Activated naive CD4-positive, alpha-beta T cell treated with anti-CD3 and anti-CD28 coated beads, Interleukin-2, amount 50 U/mL, for 24 hours (primary cell): ENCODE measurements around the gene CBR3.

Experiments used
- H3K27ac Mint-ChIP-seq: one replicate; pipeline ENCODE4 v1.8.0; 2021; ENCODE audit warnings: mild to moderate bottlenecking, mixed read lengths
- H3K27me3 Mint-ChIP-seq: one replicate; pipeline ENCODE4 v1.8.0; 2021; ENCODE audit warnings: mixed read lengths
- H3K36me3 Mint-ChIP-seq: one replicate; pipeline ENCODE4 v1.8.0; 2021; ENCODE audit warnings: mixed read lengths
- H3K4me1 Mint-ChIP-seq: one replicate; pipeline ENCODE4 v1.8.0; 2021; ENCODE audit warnings: mixed read lengths
- H3K4me3 Mint-ChIP-seq: one replicate; pipeline ENCODE4 v1.8.0; 2021; ENCODE audit warnings: mild to moderate bottlenecking, mixed read lengths
- H3K9me3 Mint-ChIP-seq: one replicate; pipeline ENCODE4 v1.8.0; 2021; ENCODE audit warnings: mixed read lengths

The CBR3 gene

DNA sequence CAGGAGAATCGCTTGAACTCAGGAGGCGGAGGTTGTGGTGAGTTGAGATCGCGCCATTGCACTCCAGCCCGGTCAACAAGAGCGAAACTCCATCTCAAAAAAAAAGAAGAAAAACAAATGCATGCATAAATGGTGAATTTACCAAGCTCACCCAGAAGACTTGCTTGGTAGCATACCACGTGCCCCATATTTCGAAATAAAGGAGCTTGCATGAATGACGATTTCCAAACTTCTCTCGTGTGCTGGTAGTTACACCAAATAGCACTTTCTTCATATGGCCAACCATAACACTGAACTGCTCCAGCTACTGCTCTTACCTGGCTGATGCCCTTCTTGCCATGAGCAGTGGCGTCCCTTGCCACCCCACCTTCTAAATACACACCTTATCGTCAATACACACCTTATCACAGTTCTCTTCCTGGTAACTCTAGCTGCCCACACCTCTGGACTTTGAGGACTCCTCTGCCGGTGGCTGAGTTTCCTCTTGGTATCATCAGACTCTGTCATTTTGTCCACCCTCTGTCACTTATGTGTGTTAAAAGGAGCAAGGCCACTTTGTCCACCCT, 24.6 kb downstream of the CBR3 start:
- H3K36me3 Mint-ChIP-seq, result peaks cover 3% of the 10 kb centered on the region
- H3K27ac Mint-ChIP-seq, result no peak overlapping the region
- H3K4me1 Mint-ChIP-seq, result peaks cover 34% of the 10 kb centered on the region
- no peak overlapping the region for H3K4me3 Mint-ChIP-seq
- H3K9me3 Mint-ChIP-seq, result no peaks in the 10 kb centered on the region
- H3K27me3 Mint-ChIP-seq, result no peaks in the 10 kb centered on the region

DNA sequence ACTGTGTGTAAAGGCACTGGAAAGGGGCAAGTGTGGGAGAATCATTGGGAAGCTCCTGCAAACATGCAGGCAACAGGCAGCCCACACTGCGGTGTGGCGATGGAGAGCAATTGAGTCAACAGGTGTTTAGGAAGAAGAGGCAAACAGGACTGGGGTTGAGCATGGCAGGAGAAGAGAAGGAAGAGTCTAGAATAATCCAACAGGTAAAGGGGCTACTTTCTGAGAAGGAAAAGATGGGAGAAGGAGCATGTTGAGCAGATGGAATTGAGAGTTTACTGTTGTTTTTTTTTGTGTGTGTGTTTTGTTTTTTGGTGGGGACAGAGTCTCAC, 25.9 kb downstream of the CBR3 start:
- H3K27ac Mint-ChIP-seq, result no peak overlapping the region
- H3K36me3 Mint-ChIP-seq, result peaks cover 3% of the 10 kb centered on the region
- H3K4me3 Mint-ChIP-seq, result no peak overlapping the region
- no peaks in the 10 kb centered on the region for H3K27me3 Mint-ChIP-seq
- no peaks in the 10 kb centered on the region for H3K9me3 Mint-ChIP-seq
- peaks cover 25% of the 10 kb centered on the region for H3K4me1 Mint-ChIP-seq

DNA sequence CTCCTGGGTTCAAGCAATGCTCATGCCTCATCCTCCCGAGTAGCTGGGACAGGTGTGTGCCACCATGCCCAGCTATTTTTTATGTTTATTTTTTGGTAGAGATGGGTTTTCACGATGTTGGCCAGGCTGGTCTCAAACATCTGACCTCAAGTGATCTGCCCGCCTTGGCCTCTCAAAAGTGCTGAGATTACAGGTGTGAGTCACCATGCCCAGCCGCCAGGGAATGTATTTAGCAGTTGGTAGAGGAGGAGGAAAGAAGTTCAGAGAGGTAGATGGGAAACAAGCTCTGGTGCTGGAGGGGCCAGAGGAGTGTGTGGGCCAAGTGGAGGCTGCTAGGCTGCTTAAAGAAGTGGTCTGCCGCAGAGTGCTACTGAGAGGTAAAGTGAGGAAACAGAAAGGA, 27.8 kb downstream of the CBR3 start:
- H3K27ac Mint-ChIP-seq, result no peak overlapping the region

DNA sequence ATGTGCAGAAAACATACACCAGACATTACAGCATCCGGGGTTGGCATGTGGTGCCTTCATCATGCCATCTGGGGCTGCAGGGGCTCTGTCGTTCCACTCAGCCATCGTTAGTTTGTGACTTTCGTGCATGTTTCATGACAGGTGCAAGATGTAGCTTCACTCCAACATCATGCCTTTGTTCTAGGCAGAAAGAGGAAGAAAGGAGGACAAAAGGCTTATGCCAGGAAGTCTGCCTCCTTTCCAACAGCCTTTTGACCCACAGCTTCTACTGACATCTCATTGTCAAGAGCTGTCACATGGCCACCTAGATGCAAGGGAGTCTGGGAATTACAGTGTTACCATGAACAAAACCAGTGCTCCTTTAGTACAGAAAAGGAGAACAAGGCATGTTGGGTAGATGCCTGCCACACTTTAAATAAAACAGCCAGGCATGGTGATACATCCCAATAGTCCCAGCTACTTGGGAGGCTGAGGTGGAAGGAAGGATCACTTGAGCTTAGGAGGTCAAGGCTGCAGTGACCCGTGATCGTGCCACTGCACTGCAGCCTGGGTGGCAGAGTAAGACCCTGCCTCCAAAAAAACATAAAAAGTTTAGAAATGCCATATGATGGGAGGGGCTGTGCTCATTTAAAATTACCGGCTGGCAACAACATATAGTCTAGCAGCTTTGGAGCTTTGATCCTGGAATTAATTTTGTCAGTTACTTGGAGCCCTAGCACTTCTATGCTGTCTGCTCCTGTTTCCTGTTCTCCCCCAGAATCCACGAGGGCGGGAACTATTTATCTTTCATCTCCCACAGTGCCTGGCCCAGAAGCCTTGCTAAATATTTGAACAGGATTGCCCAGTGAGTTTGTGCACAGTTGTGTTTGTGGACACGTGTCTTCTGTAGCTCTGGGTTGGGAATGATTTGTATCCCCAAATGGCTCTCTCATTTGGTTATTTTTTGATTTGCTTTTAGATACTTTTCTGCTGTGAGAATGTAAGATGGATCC, 29.2 kb downstream of the CBR3 start:
- Mint-ChIP-seq H3K27ac (no peak overlapping the region), H3K9me3 (no peaks in the 10 kb centered on the region), H3K36me3 (peaks cover 9% of the 10 kb centered on the region), H3K4me3 (no peak overlapping the region), H3K27me3 (no peaks in the 10 kb centered on the region), H3K4me1 (peaks cover 19% of the 10 kb centered on the region)

More for the DNA sequence above, 27.8 kb downstream of the CBR3 start:
- H3K4me3 Mint-ChIP-seq, result no peak overlapping the region
- H3K9me3 Mint-ChIP-seq, result no peaks in the 10 kb centered on the region
- peaks cover 24% of the 10 kb centered on the region for H3K4me1 Mint-ChIP-seq
- H3K36me3 Mint-ChIP-seq, result peaks cover 7% of the 10 kb centered on the region
- H3K27me3 Mint-ChIP-seq, result no peaks in the 10 kb centered on the region

DNA sequence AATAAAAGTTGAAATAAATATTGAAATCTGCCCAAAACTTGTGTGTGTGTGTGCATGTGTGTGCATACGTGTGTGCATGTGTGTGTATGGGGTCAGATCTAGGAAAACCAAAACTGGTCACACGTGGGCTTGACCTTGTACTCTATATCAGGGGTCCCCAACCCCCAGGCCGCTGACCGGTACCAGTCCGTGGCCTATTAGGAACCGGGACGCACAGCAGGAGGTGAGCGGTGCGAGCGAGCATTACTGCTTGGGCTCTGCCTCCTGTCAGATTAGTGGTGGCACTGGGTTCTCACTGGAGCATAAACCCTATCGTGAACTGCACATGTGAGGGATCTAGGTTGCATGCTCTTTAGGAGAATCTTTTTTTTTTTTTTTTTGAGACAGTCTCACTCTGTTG, 30.5 kb downstream of the CBR3 start:
- H3K27ac Mint-ChIP-seq, result no peak overlapping the region
- H3K9me3 Mint-ChIP-seq, result no peaks in the 10 kb centered on the region
- H3K4me1 Mint-ChIP-seq, result peaks cover 15% of the 10 kb centered on the region
- H3K27me3 Mint-ChIP-seq, result no peaks in the 10 kb centered on the region
- peaks cover 13% of the 10 kb centered on the region for H3K36me3 Mint-ChIP-seq
- no peak overlapping the region for H3K4me3 Mint-ChIP-seq

DNA sequence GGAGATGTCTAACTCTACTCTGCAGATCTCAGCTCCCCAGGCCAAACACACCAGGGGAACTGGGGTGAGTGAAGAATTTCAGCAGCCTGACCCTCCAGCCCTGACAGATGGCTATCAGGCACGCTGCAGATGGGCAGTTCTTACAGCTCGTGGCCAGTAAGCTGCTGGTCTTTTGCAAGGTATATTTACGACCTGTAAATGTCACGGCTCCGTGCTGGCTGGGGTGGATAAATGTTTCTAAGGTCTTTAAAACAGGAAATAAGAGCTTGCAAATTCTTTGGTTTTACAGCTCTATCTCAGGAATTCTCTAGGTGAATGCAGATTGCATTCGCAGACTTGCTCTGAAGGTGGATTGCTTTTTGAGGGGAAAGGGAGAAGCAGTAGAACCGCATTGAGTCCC, 31.8 kb downstream of the CBR3 start:
- H3K9me3 Mint-ChIP-seq, result no peaks in the 10 kb centered on the region
- H3K4me1 Mint-ChIP-seq, result peaks cover 11% of the 10 kb centered on the region
- peaks cover 11% of the 10 kb centered on the region for H3K36me3 Mint-ChIP-seq
- no peaks in the 10 kb centered on the region for H3K27me3 Mint-ChIP-seq
- H3K27ac Mint-ChIP-seq, result no peak overlapping the region
- no peak overlapping the region for H3K4me3 Mint-ChIP-seq

DNA sequence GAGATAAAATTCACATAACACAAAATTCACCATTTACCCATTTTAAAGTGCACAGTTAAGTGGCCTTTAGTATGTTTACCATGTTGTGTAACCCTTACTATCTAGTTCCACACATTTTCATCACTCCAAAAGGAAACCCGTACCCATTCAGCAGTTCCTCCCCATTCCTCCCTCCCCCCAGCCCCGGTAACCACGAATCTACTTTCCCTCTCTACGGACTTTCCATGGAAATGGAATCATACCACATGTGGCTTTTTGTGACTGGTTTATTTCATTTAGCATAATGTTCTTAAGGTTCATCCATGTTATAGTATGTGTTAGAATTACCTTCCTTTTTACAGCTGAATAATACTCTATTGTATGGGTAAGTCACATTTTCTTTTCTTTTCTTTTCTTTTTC, 32.7 kb downstream of the CBR3 start:
- H3K36me3 Mint-ChIP-seq, result peaks cover 13% of the 10 kb centered on the region
- peaks cover 12% of the 10 kb centered on the region for H3K4me1 Mint-ChIP-seq
- H3K27me3 Mint-ChIP-seq, result no peaks in the 10 kb centered on the region
- no peak overlapping the region for H3K27ac Mint-ChIP-seq
- H3K4me3 Mint-ChIP-seq, result no peak overlapping the region
- H3K9me3 Mint-ChIP-seq, result no peaks in the 10 kb centered on the region

DNA sequence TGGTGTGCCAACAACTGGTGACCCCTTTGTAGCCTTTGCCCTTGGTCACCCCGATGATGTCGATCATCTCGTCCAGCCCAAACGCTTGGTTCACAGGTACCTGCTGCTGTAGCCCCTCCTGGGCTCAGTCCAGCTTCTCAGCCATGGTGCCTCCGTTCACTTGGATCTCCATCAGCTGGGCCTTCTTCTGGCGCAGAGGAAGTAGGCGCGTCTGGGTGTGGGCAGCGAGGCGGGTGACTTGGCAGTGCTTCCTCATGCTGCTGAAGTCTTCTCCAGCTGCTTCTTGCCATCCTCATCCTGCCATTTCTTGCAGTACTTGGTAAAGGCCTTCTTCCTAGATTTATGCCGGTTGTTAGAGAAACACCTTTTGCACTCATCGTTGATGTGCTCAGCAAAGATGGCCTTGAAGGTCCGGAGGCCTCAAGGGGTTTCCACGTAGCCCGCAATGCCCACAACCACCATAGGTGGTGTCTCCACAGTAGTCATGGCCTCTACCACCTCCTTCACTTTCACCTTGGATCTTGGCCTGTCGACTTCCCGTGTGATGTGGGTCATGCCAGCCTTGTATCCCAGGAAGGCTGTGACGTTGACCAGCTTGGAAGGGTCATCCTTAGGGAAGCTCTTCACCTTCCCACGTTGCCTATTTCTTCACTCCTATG, 34.7 kb downstream of the CBR3 start:
- Mint-ChIP-seq H3K27me3 (no peaks in the 10 kb centered on the region), H3K9me3 (no peaks in the 10 kb centered on the region), H3K4me1 (peaks cover 9% of the 10 kb centered on the region), H3K4me3 (no peak overlapping the region), H3K27ac (no peak overlapping the region), H3K36me3 (peaks cover 13% of the 10 kb centered on the region)

DNA sequence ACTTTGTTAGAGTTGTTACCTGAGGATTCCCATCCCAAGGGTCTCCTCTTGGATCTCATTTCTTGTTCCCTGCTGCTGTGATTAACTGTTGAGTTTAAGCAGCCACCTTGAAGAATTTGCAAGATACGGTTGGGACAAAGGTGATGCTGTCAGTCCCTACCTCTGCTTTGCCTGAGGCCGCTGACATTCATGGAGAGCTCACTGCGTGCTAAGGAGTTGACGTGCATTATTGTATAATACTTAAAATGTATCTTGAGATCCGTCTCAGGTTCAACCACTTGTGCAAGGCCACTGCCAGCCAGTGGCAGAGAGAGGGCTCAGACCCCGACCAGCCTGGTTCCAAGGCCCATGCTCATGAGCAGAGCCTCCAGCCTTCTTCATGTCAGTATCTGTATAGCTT, 35.9 kb downstream of the CBR3 start:
- no peak overlapping the region for H3K4me3 Mint-ChIP-seq
- peaks cover 13% of the 10 kb centered on the region for H3K36me3 Mint-ChIP-seq
- H3K27ac Mint-ChIP-seq, result no peak overlapping the region
- H3K9me3 Mint-ChIP-seq, result no peaks in the 10 kb centered on the region
- H3K27me3 Mint-ChIP-seq, result no peaks in the 10 kb centered on the region
- peaks cover 18% of the 10 kb centered on the region for H3K4me1 Mint-ChIP-seq

DNA sequence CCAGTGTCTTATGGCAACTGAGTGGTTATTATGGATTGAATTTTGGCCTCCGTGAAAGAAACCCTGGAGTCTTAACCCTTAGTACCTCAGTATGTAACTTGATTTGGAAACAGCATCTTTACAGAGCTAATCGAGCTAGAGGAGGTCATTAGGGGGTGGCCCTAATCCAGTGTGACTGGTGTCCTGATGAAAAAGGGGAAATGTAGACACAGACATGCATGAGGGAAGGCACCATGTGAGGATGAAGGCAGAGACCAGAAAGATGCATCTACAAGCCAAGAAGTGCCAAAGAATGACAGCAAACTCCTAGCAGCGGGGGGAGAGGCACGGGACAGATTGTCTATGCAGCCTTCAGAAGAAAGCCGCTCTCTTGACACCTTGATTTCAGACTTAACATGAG, 36.5 kb downstream of the CBR3 start:
- peaks cover 23% of the 10 kb centered on the region for H3K4me1 Mint-ChIP-seq
- H3K27ac Mint-ChIP-seq, result no peak overlapping the region
- H3K36me3 Mint-ChIP-seq, result peaks cover 12% of the 10 kb centered on the region
- no peak overlapping the region for H3K4me3 Mint-ChIP-seq
- no peaks in the 10 kb centered on the region for H3K9me3 Mint-ChIP-seq
- no peaks in the 10 kb centered on the region for H3K27me3 Mint-ChIP-seq

DNA sequence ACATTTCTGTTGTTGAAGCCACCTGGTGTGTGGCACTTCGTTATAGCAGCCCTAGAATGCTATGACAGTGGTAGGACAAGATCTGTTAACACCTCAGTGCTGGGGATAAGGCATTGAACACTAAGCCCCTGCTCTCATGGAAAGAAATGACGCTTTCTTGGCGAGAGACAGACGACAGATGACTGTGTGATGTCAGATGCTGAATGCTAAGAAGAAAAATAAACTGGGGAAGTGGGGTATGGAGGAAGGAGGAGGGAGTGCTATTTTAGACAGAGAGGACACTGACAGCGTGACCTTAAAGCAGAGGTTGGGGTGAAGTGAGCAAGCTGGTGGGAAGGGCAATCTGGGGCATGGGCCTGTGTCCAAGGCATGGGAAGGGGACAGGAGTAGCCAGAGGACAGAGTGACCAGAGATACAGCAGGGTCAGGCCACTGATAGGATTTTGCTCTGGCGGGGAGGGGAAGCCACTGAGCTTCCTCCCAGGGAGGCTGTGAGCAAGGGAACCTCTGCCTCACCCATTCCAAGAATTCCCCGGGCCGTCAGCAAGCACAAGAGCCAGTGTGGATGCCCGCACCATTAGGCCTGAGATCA, 37.0 kb downstream of the CBR3 start:
- no peak overlapping the region for H3K4me3 Mint-ChIP-seq
- peaks cover 9% of the 10 kb centered on the region for H3K36me3 Mint-ChIP-seq
- peak overlapping the region; percentile 76 for H3K27ac Mint-ChIP-seq
- peaks cover 27% of the 10 kb centered on the region for H3K4me1 Mint-ChIP-seq
- no peaks in the 10 kb centered on the region for H3K27me3 Mint-ChIP-seq
- no peaks in the 10 kb centered on the region for H3K9me3 Mint-ChIP-seq

DNA sequence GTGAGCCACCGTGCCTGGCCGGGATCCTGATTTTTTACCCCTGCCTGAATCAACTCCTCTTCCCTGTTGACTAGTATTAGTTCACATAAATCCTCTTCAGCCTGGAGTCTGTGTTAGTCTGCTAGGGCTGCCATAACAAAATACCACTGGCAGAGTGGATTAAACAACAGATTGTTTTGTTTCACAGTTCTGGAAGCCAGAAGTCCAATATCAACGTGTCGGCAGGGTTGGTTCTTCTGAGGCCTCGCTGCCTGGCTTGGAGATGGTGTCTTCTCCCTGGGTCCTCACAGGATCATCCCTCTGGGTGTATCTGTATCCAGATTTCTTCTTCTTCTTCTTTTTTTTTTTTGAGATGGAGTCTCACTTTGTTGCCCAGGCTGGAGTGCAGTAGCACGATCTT, 39.9 kb downstream of the CBR3 start:
- no peak overlapping the region for H3K27ac Mint-ChIP-seq
- no peaks in the 10 kb centered on the region for H3K27me3 Mint-ChIP-seq
- no peaks in the 10 kb centered on the region for H3K9me3 Mint-ChIP-seq
- no peak overlapping the region for H3K4me3 Mint-ChIP-seq
- peaks cover 31% of the 10 kb centered on the region for H3K4me1 Mint-ChIP-seq
- peaks cover 7% of the 10 kb centered on the region for H3K36me3 Mint-ChIP-seq

DNA sequence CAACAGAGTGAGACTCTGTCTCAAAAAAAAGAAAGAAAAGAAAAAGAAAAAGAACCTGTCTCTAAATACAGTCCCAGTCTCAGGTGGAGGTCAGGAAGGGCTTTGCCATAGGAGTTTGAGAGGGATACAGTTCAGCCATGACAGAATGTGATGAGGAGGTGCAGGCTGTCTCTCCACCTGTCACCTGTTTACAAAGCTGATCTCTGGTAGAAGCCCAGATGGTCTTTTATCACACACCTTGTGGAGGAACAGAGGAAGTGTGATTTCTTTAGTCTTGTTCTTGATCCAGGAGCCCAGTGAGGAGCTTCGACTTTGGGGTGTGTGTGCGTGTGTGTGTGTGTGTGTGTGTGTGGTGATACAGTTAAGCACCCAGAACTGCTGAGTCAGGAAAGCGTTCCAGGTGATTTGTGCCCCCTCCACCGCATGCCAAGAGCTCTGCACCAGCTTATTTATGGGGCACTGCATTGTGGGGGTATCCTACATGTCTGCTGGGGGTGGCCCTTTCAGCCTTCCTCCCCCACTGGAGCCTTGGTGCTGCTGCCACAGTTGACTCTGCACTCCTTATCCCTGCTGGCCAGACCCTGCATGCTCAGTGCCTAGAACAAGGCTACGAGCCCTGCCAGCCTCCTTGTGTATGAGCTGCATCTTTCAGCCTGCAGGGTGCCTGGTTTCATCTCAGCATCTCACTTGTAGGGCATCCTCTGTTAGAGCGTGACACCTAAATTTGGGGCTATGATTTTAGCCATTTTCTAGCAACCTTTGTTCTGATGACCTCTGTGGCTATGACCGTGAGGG, 41.1 kb downstream of the CBR3 start:
- H3K9me3 Mint-ChIP-seq, result no peaks in the 10 kb centered on the region
- H3K36me3 Mint-ChIP-seq, result peaks cover 4% of the 10 kb centered on the region
- no peak overlapping the region for H3K4me3 Mint-ChIP-seq
- peaks cover 31% of the 10 kb centered on the region for H3K4me1 Mint-ChIP-seq
- H3K27me3 Mint-ChIP-seq, result no peaks in the 10 kb centered on the region
- no peak overlapping the region for H3K27ac Mint-ChIP-seq

DNA sequence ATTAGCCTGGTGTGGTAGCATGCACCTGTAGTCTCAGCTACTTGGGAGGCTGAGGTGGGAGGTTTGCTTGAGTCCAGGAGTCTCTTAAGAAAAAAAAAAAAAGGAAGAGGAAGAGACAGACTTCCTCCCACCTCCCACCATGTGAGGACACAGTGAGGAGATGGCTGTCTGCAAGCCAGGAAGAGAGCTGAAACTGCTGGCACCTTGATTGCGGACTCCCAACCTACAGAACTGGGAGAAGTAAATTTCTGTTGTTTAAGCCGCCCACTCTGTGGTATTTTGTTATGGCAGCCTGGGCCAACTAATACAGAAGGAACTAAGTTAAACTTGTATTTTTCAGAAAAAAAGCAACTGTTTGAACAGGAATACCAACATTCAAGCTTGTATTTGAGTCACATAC, 43.5 kb downstream of the CBR3 start:
- no peaks in the 10 kb centered on the region for H3K27me3 Mint-ChIP-seq
- peaks cover 28% of the 10 kb centered on the region for H3K4me1 Mint-ChIP-seq
- no peak overlapping the region for H3K4me3 Mint-ChIP-seq
- no peaks in the 10 kb centered on the region for H3K9me3 Mint-ChIP-seq
- peaks cover 2% of the 10 kb centered on the region for H3K36me3 Mint-ChIP-seq
- no peak overlapping the region for H3K27ac Mint-ChIP-seq

DNA sequence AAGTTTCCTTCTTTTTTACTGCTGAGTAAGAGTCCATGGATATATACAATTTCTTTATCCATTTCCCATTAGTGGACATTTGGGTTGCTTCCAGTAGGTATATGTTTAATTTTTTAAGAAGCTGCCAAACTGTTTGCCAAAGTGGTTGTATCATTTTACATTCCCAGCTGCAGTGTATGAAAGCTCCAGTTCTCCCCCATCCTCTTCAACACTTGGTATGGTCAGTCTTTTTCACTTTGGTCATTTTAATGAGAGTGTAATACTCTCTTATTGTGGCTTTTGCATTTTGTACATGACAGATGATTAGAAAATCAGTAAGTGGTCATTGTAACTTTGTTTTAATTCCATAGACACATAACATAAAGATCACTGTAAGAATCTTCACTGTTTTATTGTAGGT, 44.3 kb downstream of the CBR3 start:
- no peaks in the 10 kb centered on the region for H3K27me3 Mint-ChIP-seq
- H3K36me3 Mint-ChIP-seq, result peaks cover 2% of the 10 kb centered on the region
- H3K4me1 Mint-ChIP-seq, result peaks cover 23% of the 10 kb centered on the region
- H3K4me3 Mint-ChIP-seq, result no peak overlapping the region
- H3K9me3 Mint-ChIP-seq, result no peaks in the 10 kb centered on the region
- no peak overlapping the region for H3K27ac Mint-ChIP-seq
